ENCODE measurements around the gene EXOC3. TPM values are rescaled to one million over a fixed set of nuclear protein-coding genes. Genes with fewer than 3 reads are reported as not detected.

EXOC3 gene
- total and polyA plus RNA-seq, 10 of the 15 experiments (the other 5 are each of a cell fraction or from before 2014, with no cell fraction given) = 1.6 to 53.0 (median 27.9) TPM

- TF ChIP-seq PRDM15 (CRISPR knock-in tag; IDR thresholded peaks at IDR 0.05) (no peak), CTCF (IDR thresholded peaks at IDR 0.05 in 2 of 3, conservative IDR thresholded peaks at IDR 0.05 in 1 of 3; ENCODE audit: control insufficient read depth in 2 of 3, extremely low read depth in 1 of 3, insufficient read depth in 1 of 3, low read depth in 3 of 3, low read length in 3 of 3) (no peak), MLLT1 (IDR thresholded peaks at IDR 0.05) (no peak), FOS (IDR thresholded peaks at IDR 0.05; ENCODE audit: borderline replicate concordance, extremely low read depth, insufficient read length) (no peak), PML (IDR thresholded peaks at IDR 0.05; ENCODE audit: low read length) (no peak), RFX5 (IDR thresholded peaks at IDR 0.05; ENCODE audit: low read depth, low read length) (no peak), ELK1 (IDR thresholded peaks at IDR 0.05; ENCODE audit: low read depth, low read length) (no peak), ESRRA (IDR thresholded peaks at IDR 0.05; ENCODE audit: low read length) (no peak)
Measured at GRCh38 chr5:439181-439580, 3.8 kb upstream of the EXOC3 start (continued).
